ENCODE measurements around the gene ITPK1.

GRCh38 chr14:92916201-92916600 lies 199.5 kb downstream of the ITPK1 start:
- TF ChIP-seq CTCF (IDR thresholded peaks at IDR 0.05; ENCODE audit: borderline replicate concordance, extremely low read depth, low read length, poor library complexity, severe bottlenecking) (no peak), EZH2 (IDR thresholded peaks at IDR 0.05; ENCODE audit: borderline replicate concordance, low read depth, low read length, severe bottlenecking) (no peak)

Data from DND-41 (cell line).